NCI-H1436 treated with DMSO at 0.1 percent for 48 hours (cell line): ENCODE data around the gene SLC9B2.
"Not testable (repeated sequence)": the region's sequence is repeated elsewhere in the genome, so short reads cannot be mapped to it uniquely, and the experiment has no call there.

Source experiments
- DNase-seq: peaks from one replicate; lab custom pipeline; 2025; lab: John Stamatoyannopoulos, UW

Gene SLC9B2

GRCh38 chr4:103019308-103020124 is 57.0 kb downstream of the SLC9B2 start, which contains the start of gene SLC9B1:
Gene SLC9B1, minus strand, starts transcription at chr4:103019705. Its CDS starts 27,994 bp downstream, at chr4:102991711.
- DNase-seq, result peak; percentile 16

- no peak for DNase-seq
Observed at GRCh38 chr4:103018391-103019307, 57.9 kb downstream of the SLC9B2 start.

- DNase-seq, result no peak
Observed at GRCh38 chr4:103012551-103012950, 64.0 kb downstream of the SLC9B2 start.

GRCh38 chr4:103012060-103012459 is 64.5 kb downstream of the SLC9B2 start:
- DNase-seq, result no peak

GRCh38 chr4:103011378-103012025 is 65.1 kb downstream of the SLC9B2 start:
- no peak for DNase-seq

- no peak for DNase-seq
Observed at GRCh38 chr4:103010804-103011203, 65.8 kb downstream of the SLC9B2 start.

- DNase-seq, result no peak
Observed at GRCh38 chr4:103008875-103009729, 67.5 kb downstream of the SLC9B2 start.

- no peak for DNase-seq
Observed at GRCh38 chr4:103002551-103002950, 74.0 kb downstream of the SLC9B2 start.

- DNase-seq, result no peak
Observed at GRCh38 chr4:102994803-102995202, 81.8 kb downstream of the SLC9B2 start.

GRCh38 chr4:102993985-102994384 is 82.6 kb downstream of the SLC9B2 start:
- not testable (repeated sequence) for DNase-seq

GRCh38 chr4:102988429-102989020 is 88.0 kb downstream of the SLC9B2 start:
- no peak for DNase-seq

GRCh38 chr4:102981005-102981404 is 95.6 kb downstream of the SLC9B2 start:
- DNase-seq, result no peak
